GM23248 (cell line): Measurements from ENCODE around the gene PNPLA8. TPM values are rescaled to one million over a fixed set of nuclear protein-coding genes. Genes with fewer than 3 reads are reported as not detected.
A peak's percentile ranks its signal among the peaks of the same experiment; 100 is the strongest.

Source experiments
- DNase-seq: peaks from one replicate; pipeline ENCODE4 v3.0.0-alpha.2; 2015
- H2AFZ ChIP-seq: fragments of 200-600 bp; sonication (generic); 2 replicates; pipeline ENCODE4 v1.6.1; 2016; ENCODE audit warnings: antibody characterized with exemption
- H3F3A ChIP-seq: fragments of 200-600 bp; sonication (generic); 2 replicates; pipeline ENCODE4 v1.6.1; 2016; ENCODE audit warnings: mild to moderate bottlenecking, antibody characterized with exemption, mixed run types; ENCODE audit not compliant: insufficient read depth
- H3K27ac ChIP-seq: fragments of 200-600 bp; sonication (generic); 2 replicates; pipeline ENCODE4 v1.5.1; 2016; ENCODE audit warnings: mild to moderate bottlenecking
- H3K27me3 ChIP-seq: fragments of 200-600 bp; sonication (generic); replicated peaks from 2 replicates; pipeline ENCODE4 v1.6.1; 2016; ENCODE audit warnings: mild to moderate bottlenecking; ENCODE audit not compliant: insufficient read depth
- H3K36me3 ChIP-seq: fragments of 200-600 bp; sonication (generic); 2 replicates; pipeline ENCODE4 v1.6.1; 2016; ENCODE audit warnings: low read depth, mild to moderate bottlenecking
- H3K4me1 ChIP-seq: fragments of 200-600 bp; sonication (generic); 2 replicates; pipeline ENCODE4 v1.6.1; 2016; ENCODE audit warnings: mild to moderate bottlenecking; ENCODE audit not compliant: insufficient read depth
- H3K4me2 ChIP-seq: fragments of 200-600 bp; sonication (generic); one replicate; pipeline ENCODE4 v1.6.1; 2016; ENCODE audit warnings: mild to moderate bottlenecking; ENCODE audit not compliant: unreplicated experiment
- H3K4me3 ChIP-seq: fragments of 200-600 bp; sonication (generic); 2 replicates; pipeline ENCODE4 v1.5.1; 2016; ENCODE audit warnings: mild to moderate bottlenecking
- H3K79me2 ChIP-seq: fragments of 200-600 bp; sonication (generic); 2 replicates; pipeline ENCODE4 v1.6.1; 2016; ENCODE audit warnings: mild to moderate bottlenecking; ENCODE audit not compliant: insufficient read depth
- H3K9ac ChIP-seq: fragments of 200-600 bp; sonication (generic); 2 replicates; pipeline ENCODE4 v1.6.1; 2016; ENCODE audit warnings: mild to moderate bottlenecking
- H3K9me2 ChIP-seq: fragments of 200-600 bp; sonication (generic); 2 replicates; pipeline ENCODE4 v1.6.1; 2016; ENCODE audit warnings: mixed run types, mild to moderate bottlenecking, moderate library complexity; ENCODE audit not compliant: insufficient read depth
- H3K9me3 ChIP-seq: fragments of 200-600 bp; sonication (generic); one replicate; pipeline ENCODE4 v1.6.1; 2017; ENCODE audit warnings: low read depth
- H4K20me1 ChIP-seq: fragments of 200-600 bp; sonication (generic); 2 replicates; pipeline ENCODE4 v1.6.0; 2016; ENCODE audit not compliant: insufficient read depth
- EZH2 ChIP-seq: fragments of 200-600 bp; sonication (generic); IDR thresholded peaks from 2 replicates; pipeline ENCODE4 v1.6.1; 2018; ENCODE audit warnings: antibody characterized with exemption, mild to moderate bottlenecking; ENCODE audit not compliant: insufficient read depth, poor library complexity, severe bottlenecking
- EZH2phosphoT487 ChIP-seq: fragments of 200-600 bp; sonication (generic); IDR thresholded peaks from 2 replicates; pipeline ENCODE4 v1.6.1; 2018; ENCODE audit warnings: antibody characterized with exemption, moderate library complexity, mild to moderate bottlenecking, low read depth; ENCODE audit not compliant: insufficient read depth
- WGBS, 2 experiments: methylation state at CpG; one replicate each; pipeline ENCODE4 v1.1.6; 2015 to 2017; ENCODE audit warnings: low lambda C conversion rate in 2 of 2, low coverage in 1 of 2; ENCODE audit errors: missing lambda C conversion rate in 2 of 2; 5-methylcytosine and 5-hydroxymethylcytosine counted together
- in situ Hi-C: fragments of 300-500 bp; cut with MboI; formaldehyde crosslinking; loops from 2 replicates; pipeline ENCODE4 v1.15.0; 2020
- polyA plus RNA-seq: library from polyadenylated mRNA; unstranded; fragments of >200 nt; fragmentation: Nextera tagmentation; extraction: Ambion mirVana; gene quantifications from 2 replicates; pipeline ENCODE4 v1.2.1, GENCODE V29; 2016
- total RNA-seq: library from RNA; depleted of rRNA; stranded (reverse); fragments of >200 nt; shearing (Covaris generic); gene quantifications from 2 replicates; pipeline ENCODE4 v1.2.3, GENCODE V29; 2014

The PNPLA8 gene
- total and polyA plus RNA-seq, 2 experiments from 2014 or later: 29.1 to 33.4 TPM

- 2 to 3% methylated on average over 44 to 58 of the region's 72 CpGs for WGBS, 2 experiments
- Histone ChIP-seq H3K9me2 (no peaks in the 10 kb centered on the region), H4K20me1 (no peaks in the 10 kb centered on the region), H3K79me2 (no peaks in the 10 kb centered on the region), H2AFZ (peak overlapping the region; percentile 81), H3K36me3 (no peaks in the 10 kb centered on the region), H3K27ac (no peak overlapping the region), H3K4me1 (no peaks in the 10 kb centered on the region), H3K9ac (peak overlapping the region; percentile 25), H3K4me2 (peak overlapping the region; percentile 89), H3F3A (peaks cover 4% of the 10 kb centered on the region; the same call in 1 of the 2 replicates), H3K9me3 (no peaks in the 10 kb centered on the region), H3K27me3 (no peaks in the 10 kb centered on the region), H3K4me3 (peak overlapping the region; percentile 75)
- peak; percentile 48 for DNase-seq
- TF ChIP-seq EZH2 (no peak), EZH2phosphoT487 (no peak)
- in situ Hi-C loops: no loop called here
Measured at GRCh38 chr7:108454674-108455550, 71.0 kb downstream of the PNPLA8 start.

DNA sequence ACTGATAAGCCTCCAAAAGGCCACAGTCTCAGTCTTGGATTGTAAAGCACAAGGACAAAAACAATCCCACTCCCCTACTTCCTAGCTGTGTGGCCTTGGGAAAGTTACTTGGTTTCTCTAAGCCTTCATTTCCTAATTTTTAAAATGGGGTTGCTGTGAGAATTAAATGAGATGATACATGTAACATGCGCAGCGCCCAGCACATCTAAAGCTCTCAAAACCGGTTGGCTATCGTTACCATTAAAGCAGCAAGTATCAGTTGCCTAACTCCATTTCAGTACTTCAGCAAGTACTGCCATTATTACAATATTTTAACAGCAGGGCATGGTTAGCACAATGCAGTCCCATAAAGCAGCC, 71.6 kb downstream of the PNPLA8 start:
- H3K27me3 ChIP-seq: no peaks in the 10 kb centered on the region
- H3K9ac ChIP-seq: peak overlapping the region; percentile 25; the same call in 1 of the 2 replicates
- TF ChIP-seq EZH2 (no peak), EZH2phosphoT487 (no peak)
- H3K4me1 ChIP-seq: no peaks in the 10 kb centered on the region
- H3K9me3 ChIP-seq: no peaks in the 10 kb centered on the region
- in situ Hi-C loops: no loop called here
- DNase-seq: no peak
- H3K79me2 ChIP-seq: no peaks in the 10 kb centered on the region
- no peaks in the 10 kb centered on the region for H3K36me3 ChIP-seq
- no peaks in the 10 kb centered on the region for H4K20me1 ChIP-seq
- H3K9me2 ChIP-seq: no peaks in the 10 kb centered on the region
- no peak overlapping the region for H3K27ac ChIP-seq
- H2AFZ ChIP-seq: peak overlapping the region; percentile 81
- H3F3A ChIP-seq: peaks cover 3% of the 10 kb centered on the region; the same call in 1 of the 2 replicates
- H3K4me2 ChIP-seq: peak overlapping the region; percentile 89
- H3K4me3 ChIP-seq: peak overlapping the region; percentile 75
- 90% methylated on average over 4 of the region's 4 CpGs for WGBS, 2 experiments

- Histone ChIP-seq H3K4me2 (no peak overlapping the region), H3K79me2 (no peaks in the 10 kb centered on the region), H2AFZ (no peak overlapping the region), H3K27ac (no peak overlapping the region), H3K36me3 (no peaks in the 10 kb centered on the region), H3K9me2 (no peaks in the 10 kb centered on the region), H3K4me3 (no peak overlapping the region), H3K9ac (no peak overlapping the region), H3K4me1 (no peaks in the 10 kb centered on the region), H3F3A (peaks cover 3% of the 10 kb centered on the region; the same call in 1 of the 2 replicates), H3K9me3 (no peaks in the 10 kb centered on the region), H3K27me3 (no peaks in the 10 kb centered on the region), H4K20me1 (no peaks in the 10 kb centered on the region)
- no peak for DNase-seq
- in situ Hi-C loops: no loop called here
- 78 to 84% methylated on average over 4 of the region's 4 CpGs for WGBS, 2 experiments
- no peak for TF ChIP-seq EZH2phosphoT487
- no peak for TF ChIP-seq EZH2
Measured at GRCh38 chr7:108453320-108453719, 72.6 kb downstream of the PNPLA8 start.

- Histone ChIP-seq H3K36me3 (no peaks in the 10 kb centered on the region), H2AFZ (no peak overlapping the region), H3K9me2 (no peaks in the 10 kb centered on the region), H3K9ac (no peak overlapping the region), H3K4me2 (no peak overlapping the region), H3K9me3 (no peaks in the 10 kb centered on the region), H3K27me3 (no peaks in the 10 kb centered on the region), H3K4me1 (no peaks in the 10 kb centered on the region), H4K20me1 (no peaks in the 10 kb centered on the region), H3K4me3 (no peak overlapping the region), H3F3A (peaks cover 2% of the 10 kb centered on the region; the same call in 1 of the 2 replicates), H3K27ac (no peak overlapping the region), H3K79me2 (no peaks in the 10 kb centered on the region)
- in situ Hi-C loops: no loop called here
- peak; percentile 58 for DNase-seq
- no peak for TF ChIP-seq EZH2phosphoT487
- TF ChIP-seq EZH2: no peak
- WGBS, 2 experiments: 51 to 67% methylated on average over 2 of the region's 2 CpGs
Measured at GRCh38 chr7:108452707-108453106, 73.2 kb downstream of the PNPLA8 start.
